Erythroblast (primary cell): ENCODE results near the gene FGD6.
"Not testable (repeated sequence)": the region's sequence is repeated elsewhere in the genome, so short reads cannot be mapped to it uniquely, and the experiment has no call there.

Source experiments
- DNase-seq, 2 experiments: peaks; one replicate each; lab custom pipeline; 2025; lab: John Stamatoyannopoulos, UW
- GATA1 ChIP-seq: IDR thresholded peaks from 2 replicates; pipeline ENCODE4 v1.6.1; 2011; ENCODE audit warnings: low read depth, mild to moderate bottlenecking, control low read depth, low read length, moderate library complexity
- POLR2A ChIP-seq: IDR thresholded peaks from 2 replicates; pipeline ENCODE4 v1.6.1; 2011; ENCODE audit warnings: mild to moderate bottlenecking, low read length

The FGD6 gene

GRCh38 chr12:95151821-95152220 is 65.4 kb downstream of the FGD6 start:
- TF ChIP-seq GATA1 = no peak
- TF ChIP-seq POLR2A = no peak
- no peak for DNase-seq

- no peak for DNase-seq
- TF ChIP-seq POLR2A = no peak
- no peak for TF ChIP-seq GATA1
Observed at GRCh38 chr12:95151406-95151805, 65.9 kb downstream of the FGD6 start.

- TF ChIP-seq GATA1 (no peak), POLR2A (no peak)
- DNase-seq = no peak
Observed at GRCh38 chr12:95150501-95150900, 66.8 kb downstream of the FGD6 start.

- DNase-seq = no peak
- TF ChIP-seq POLR2A = no peak
- TF ChIP-seq GATA1 = no peak
Observed at GRCh38 chr12:95147866-95148265, 69.4 kb downstream of the FGD6 start.

GRCh38 chr12:95146769-95147168 is 70.5 kb downstream of the FGD6 start:
- TF ChIP-seq GATA1 (no peak), POLR2A (no peak)
- no peak for DNase-seq

GRCh38 chr12:95143621-95144205 is 73.6 kb downstream of the FGD6 start:
- DNase-seq = no peak
- TF ChIP-seq POLR2A (no peak), GATA1 (no peak)

GRCh38 chr12:95142431-95143151 is 74.7 kb downstream of the FGD6 start:
- no peak for DNase-seq
- TF ChIP-seq POLR2A = no peak
- no peak for TF ChIP-seq GATA1

GRCh38 chr12:95141310-95141709 is 76.0 kb downstream of the FGD6 start:
- no peak for DNase-seq
- TF ChIP-seq GATA1 = no peak
- TF ChIP-seq POLR2A = no peak

GRCh38 chr12:95138031-95138430 is 79.2 kb downstream of the FGD6 start:
- DNase-seq = not testable (repeated sequence)

GRCh38 chr12:95136598-95136997 is 80.7 kb downstream of the FGD6 start:
- no peak for DNase-seq
- no peak for TF ChIP-seq GATA1
- no peak for TF ChIP-seq POLR2A

GRCh38 chr12:95134085-95134484 is 83.2 kb downstream of the FGD6 start:
- no peak for DNase-seq
- TF ChIP-seq POLR2A (no peak), GATA1 (no peak)

GRCh38 chr12:95131589-95132340 is 85.5 kb downstream of the FGD6 start:
- TF ChIP-seq POLR2A (no peak), GATA1 (no peak)
- no peak for DNase-seq

GRCh38 chr12:95130096-95130495 is 87.2 kb downstream of the FGD6 start:
- DNase-seq = no peak
- TF ChIP-seq GATA1 (no peak), POLR2A (no peak)

GRCh38 chr12:95129115-95129514 is 88.2 kb downstream of the FGD6 start:
- TF ChIP-seq GATA1 (no peak), POLR2A (no peak)

GRCh38 chr12:95126736-95127135 is 90.5 kb downstream of the FGD6 start:
- no peak for TF ChIP-seq GATA1
- TF ChIP-seq POLR2A = no peak

More at GRCh38 chr12:95129115-95129514, 88.2 kb downstream of the FGD6 start:
- no peak for DNase-seq

More at GRCh38 chr12:95126736-95127135, 90.5 kb downstream of the FGD6 start:
- DNase-seq = no peak
